HL-60/S4 (cell line): ENCODE results near the gene HABP4.
"Not testable (repeated sequence)": the region's sequence is repeated elsewhere in the genome, so short reads cannot be mapped to it uniquely, and the experiment has no call there.

Experiments
- in situ Hi-C: fragments of 300-500 bp; cut with MboI; formaldehyde crosslinking; loops from 2 replicates; pipeline ENCODE4 v1.14.3; 2022; ENCODE audit warnings: low sequenced_read_pairs

HABP4 gene

DNA sequence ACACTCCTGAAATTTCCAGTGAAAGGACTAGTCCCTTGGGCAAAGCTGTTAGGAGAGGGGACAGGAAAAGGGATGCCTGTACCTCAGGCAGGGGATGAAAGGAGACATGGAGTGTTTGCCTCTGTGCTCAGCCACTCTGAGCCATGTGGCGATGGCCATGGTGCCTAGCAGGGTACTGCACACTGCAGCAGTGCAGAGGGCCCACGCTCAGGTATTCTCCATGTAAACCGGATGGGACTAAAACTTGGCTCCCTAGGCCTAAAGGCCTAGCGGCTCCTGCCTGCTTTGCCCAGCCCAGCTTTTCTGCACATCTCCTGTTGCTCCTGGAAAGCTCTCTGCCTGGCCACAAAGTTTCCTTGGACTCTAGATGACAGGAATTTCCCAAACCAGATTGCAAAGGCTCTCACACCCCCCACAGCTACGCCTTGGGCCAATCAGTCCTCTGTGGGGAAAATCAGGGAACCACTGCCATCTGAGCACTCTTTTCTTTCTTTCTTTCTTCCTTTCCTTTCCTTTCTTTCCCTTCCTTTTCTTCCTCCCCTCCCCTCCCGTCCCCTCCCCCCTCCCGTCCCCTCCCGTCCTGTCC is 44.3 kb downstream of the HABP4 start:
- in situ Hi-C loops = no loop called here

- in situ Hi-C loops = no loop called here
These were observed 45.4 kb downstream of the HABP4 start for GRCh38 chr9:96495341-96495740.

DNA sequence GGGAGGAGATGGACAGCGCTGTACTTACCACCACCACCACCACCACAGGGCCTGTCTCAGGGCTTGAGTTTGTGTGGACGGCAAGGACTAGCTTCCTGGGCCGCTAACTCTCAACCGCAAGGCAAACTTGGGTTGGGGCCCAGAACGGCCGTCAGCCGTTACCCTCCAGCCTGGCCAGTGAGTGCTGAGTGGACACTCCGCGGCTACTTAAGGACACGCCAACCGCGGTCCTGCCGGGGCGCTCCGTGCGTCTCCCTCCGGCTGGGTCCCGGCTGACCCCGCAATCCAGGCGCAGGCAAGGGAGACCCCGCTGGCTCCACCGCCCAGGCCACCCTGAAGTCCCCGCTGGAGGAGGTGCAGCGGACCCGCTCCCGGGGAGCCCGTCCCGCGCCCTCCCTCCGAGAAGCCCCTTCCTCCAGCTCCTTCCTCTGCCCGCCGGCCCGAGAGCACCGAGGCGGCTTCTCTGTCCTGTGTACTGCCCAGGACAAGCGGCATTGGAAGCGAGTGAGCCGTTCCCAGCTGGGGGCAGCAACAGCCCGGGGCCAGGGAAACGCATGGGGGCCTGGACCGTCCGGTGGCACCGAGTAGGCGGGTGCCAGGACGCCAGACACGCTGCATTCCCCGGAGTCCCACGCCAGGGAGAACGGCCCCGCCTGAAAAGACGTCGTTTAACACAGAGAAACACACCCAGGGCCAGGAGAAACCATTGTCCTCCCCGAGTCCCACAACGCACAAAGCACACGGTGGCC is 46.6 kb downstream of the HABP4 start:
- in situ Hi-C loops = no loop called here

DNA sequence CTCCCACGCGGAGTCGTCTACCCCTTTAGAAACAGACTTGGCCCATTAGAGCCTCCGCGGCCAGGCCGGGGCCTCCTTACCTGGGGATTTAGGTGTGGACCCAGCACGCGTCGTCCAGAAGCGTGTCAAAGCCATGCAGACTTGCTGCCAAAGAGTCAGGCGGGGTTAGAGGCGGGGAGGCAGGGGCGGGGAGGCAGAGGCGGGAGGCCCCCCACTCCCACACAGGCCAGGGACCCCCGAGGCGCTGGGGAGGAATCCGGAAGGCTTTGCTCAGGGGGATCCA is 47.1 kb downstream of the HABP4 start:
- in situ Hi-C loops = no loop called here

GRCh38 chr9:96498796-96499195 is 48.8 kb downstream of the HABP4 start:
- in situ Hi-C loops = no loop called here

DNA sequence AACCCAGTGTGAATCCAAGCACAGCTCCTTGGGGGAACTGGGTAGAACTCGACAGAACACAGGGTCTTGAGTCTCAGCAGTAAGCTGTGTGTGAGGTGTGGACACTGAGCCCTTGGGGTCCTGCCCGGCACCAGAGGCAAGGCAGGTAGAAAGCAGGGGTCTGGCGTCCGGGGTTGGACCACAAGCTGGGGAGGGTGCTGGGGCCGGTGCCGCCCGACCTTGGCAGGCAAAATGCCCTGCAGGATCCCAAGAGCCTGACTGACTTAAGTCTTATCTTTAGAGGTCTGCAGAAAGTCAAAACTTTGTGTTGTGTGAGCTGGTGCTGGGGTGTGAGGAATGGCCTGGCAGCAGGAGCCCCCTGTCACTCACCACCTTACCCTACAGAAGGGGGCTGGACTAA is 49.3 kb downstream of the HABP4 start:
- in situ Hi-C loops = no loop called here

DNA sequence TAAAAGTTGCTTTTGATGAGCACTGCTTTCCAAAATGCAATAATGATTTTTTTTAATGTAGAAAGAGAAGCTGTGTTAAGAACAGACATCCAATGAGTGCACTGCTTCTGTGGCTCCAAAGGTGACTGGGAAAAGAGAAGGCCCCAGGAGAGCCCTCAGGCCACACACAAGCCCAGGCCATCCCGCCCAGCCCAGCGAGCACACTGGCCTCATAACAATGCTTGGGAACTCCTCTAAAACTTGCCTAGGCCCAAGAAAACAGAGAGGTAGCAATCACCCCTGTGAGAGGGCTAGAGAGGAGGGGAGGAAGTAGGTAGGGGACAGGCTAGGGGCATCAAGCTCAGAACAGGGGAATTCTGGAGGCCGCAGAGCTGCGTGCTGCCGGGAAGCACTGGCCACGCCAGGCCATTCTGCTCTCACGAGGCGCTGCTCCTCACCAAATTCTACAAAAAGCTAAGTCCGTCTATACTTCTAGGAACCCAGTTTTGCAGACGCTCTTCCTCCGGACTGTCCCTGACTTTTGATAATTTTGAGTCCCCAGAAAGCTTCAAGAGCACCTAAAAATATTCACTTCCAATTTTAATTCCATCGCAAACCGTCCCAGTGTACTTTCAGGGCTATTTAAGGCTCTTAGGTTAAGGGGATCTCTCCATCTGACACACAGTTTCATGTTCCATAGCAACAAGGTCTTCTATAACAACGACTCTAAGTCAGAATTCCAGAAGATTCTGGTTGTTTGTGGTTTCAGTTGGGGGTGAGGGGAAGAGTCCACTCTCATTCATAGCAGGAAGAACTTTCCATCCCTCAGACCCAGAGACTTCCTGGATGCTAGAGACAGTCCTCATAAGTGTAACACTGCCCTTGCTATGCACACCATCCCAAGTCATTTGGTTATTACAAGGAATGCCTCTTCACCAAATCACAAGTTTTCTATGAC is 51.0 kb downstream of the HABP4 start:
- in situ Hi-C loops = no loop called here

DNA sequence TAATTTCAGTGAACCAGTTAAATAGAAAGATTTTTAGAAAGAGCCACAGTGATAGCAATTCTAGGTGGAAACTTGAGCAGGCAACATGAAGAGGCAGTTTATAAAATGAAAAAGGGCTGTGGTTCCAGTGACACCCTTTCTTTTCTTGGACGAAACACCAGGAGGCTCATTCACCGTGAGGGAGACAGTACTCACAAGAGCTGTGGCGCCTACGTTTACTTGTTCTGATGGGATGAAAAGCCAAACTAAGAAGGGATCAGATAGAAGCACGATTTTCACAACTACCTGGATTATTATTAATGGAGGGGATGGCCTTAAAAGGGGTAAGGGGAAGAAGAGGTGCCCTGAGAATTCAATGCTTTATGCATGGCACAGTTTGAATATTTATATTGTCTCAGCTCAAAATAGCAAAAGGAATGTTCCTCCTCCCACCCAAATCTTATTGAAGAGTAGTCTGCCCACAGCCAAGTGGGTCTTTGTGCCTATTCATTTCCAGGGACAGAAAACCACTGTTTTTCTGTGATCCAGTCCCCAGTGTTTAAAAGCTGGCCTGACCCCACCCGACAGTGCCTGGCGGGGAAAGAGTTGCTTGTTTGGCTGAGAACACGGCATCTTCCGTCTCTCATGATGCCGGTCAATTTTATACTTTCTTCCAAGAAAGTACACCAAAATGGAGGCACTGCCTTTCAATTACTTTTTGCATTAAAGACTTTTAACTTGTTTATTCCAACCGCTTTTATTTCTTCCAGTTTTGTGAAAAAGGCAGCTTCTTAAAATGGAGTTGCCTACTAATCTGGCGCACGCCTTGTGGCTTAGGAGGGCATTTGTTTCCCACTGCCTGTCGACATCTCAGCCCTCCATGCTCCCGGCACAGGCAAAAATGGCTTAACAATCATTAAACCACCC is 51.9 kb downstream of the HABP4 start:
- in situ Hi-C loops = no loop called here

- in situ Hi-C loops = no loop called here
These were observed 52.8 kb downstream of the HABP4 start for GRCh38 chr9:96502539-96503373.

- in situ Hi-C loops = not testable (repeated sequence)
These were observed 53.4 kb downstream of the HABP4 start for GRCh38 chr9:96503374-96503748.

GRCh38 chr9:96503918-96504317 is 53.9 kb downstream of the HABP4 start:
- in situ Hi-C loops = no loop called here

GRCh38 chr9:96505316-96505991 is 55.5 kb downstream of the HABP4 start:
- in situ Hi-C loops = no loop called here

GRCh38 chr9:96508227-96508940 is 58.4 kb downstream of the HABP4 start:
- in situ Hi-C loops = no loop called here

GRCh38 chr9:96509026-96509425 is 59.1 kb downstream of the HABP4 start:
- in situ Hi-C loops = no loop called here

DNA sequence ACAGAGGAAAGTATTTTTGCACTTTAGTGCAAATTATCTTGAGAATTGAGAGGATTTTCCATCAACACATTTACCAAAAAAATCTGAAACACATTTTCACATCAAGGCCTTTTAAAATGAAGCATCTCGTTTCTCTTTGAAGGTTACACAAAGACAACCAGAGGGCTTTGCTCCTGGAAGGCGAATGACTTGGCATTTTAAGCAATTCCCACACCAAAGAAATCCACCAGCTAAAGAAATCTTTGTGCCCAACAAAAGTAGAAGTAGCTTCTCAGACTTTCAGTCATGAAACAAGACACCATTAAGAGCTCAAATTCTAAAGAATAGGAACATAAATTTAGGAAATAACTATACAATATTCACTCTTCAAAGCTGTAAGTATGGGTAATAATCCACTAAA is 59.9 kb downstream of the HABP4 start:
- in situ Hi-C loops = no loop called here

GRCh38 chr9:96510258-96510657 is 60.3 kb downstream of the HABP4 start:
- in situ Hi-C loops = no loop called here

DNA sequence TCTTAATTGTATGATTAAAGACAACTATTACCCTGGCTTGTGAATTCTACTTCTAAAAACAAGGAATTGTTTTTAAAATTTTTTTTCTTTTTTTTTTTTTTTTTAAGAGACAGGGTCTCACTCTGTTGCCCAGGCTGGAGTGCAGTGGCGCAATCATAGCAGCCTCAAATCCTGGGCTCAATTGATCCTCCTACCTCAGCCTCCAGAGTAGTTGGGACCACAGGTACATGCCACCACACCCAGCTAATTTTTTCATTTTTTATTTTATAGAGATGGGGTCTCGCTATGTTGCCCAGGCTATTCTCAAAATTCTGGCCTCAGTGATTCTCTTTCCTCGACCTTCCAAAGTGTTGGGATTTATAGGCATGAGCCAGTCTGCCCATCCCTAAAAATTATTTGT is 62.3 kb downstream of the HABP4 start:
- in situ Hi-C loops = no loop called here

DNA sequence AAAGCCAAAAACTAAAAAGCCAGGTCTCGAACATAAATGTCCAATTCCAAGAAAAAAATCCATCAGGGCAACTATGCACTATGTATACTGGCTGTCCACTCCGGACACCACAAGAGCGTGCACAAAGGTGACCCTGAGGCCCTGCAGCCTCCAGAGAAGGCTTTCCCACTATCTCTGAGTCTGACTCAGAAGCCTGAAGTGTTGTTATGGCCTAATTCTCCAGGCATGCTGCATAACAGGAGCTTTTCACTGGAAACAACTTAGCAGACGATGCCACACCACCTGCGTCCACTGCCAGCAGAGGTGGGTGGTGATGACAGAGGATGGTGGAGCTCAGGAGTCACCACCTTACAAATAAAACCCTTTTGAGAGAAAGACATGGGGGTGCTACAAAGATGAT is 63.7 kb downstream of the HABP4 start:
- in situ Hi-C loops = no loop called here
